Measurements from ENCODE around the gene CCR5AS.

CCR5AS gene

DNA sequence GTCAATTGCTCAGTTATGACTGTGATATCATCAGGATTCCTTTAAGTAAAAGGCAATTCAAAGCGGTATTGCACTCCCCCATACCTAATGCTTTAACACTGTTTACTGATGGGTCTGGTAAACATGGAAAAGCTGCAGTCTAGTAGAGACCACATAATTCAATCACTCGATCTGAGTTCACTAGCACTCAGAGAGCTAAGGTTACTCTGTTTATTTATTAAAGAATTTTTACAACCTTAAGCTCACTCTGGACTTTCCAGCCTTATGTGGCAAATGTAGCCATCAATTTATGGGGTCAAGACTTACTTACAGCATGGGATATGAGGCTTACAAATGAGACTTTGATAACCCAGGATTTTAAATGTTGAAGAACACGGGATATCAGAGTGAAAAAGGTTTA, 71.3 kb downstream of the CCR5AS start:
- H3K27ac Mint-ChIP-seq, result no peak overlapping the region
- H3K4me3 ChIP-seq, result no peak overlapping the region
- H3K79me2 ChIP-seq (replicated peaks; ENCODE audit: insufficient read depth), result no peaks in the 10 kb centered on the region
- ATAC-seq (no peak), DNase-seq (ENCODE audit: low spot score) (no peak)
- no peaks in the 10 kb centered on the region for H3F3A ChIP-seq (replicated peaks; ENCODE audit: low read depth)
- H3K36me3 Mint-ChIP-seq (ENCODE audit: low read depth), result peaks cover 17% of the 10 kb centered on the region; the same call in 2 of the 3 replicates
- TF ChIP-seq, protein P1, sequence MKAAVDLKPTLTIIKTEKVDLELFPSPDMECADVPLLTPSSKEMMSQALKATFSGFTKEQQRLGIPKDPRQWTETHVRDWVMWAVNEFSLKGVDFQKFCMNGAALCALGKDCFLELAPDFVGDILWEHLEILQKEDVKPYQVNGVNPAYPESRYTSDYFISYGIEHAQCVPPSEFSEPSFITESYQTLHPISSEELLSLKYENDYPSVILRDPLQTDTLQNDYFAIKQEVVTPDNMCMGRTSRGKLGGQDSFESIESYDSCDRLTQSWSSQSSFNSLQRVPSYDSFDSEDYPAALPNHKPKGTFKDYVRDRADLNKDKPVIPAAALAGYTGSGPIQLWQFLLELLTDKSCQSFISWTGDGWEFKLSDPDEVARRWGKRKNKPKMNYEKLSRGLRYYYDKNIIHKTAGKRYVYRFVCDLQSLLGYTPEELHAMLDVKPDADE (IDR thresholded peaks at IDR 0.05), result no peak
- TF ChIP-seq POLR2AphosphoS5 (IDR thresholded peaks at IDR 0.05; ENCODE audit: low read depth), result no peak
- H4K20me1 ChIP-seq (replicated peaks; ENCODE audit: insufficient read depth), result no peaks in the 10 kb centered on the region
- peaks cover 4% of the 10 kb centered on the region; the same call in 1 of the 2 replicates for H3K36me3 ChIP-seq (ENCODE audit: insufficient read depth)
- no peak overlapping the region for H3K4me2 ChIP-seq
- H3K27me3 Mint-ChIP-seq (ENCODE audit: insufficient read depth, low read depth, poor library complexity), result peaks cover 1% of the 10 kb centered on the region
- no peak overlapping the region for H3K27ac ChIP-seq (ENCODE audit: low read depth)
- H3K27me3 ChIP-seq (ENCODE audit: insufficient read depth), result no peaks in the 10 kb centered on the region
- H3K9me3 Mint-ChIP-seq, result peaks cover 45% of the 10 kb centered on the region
- peaks cover 7% of the 10 kb centered on the region; the same call in 1 of the 2 replicates for H3K9me2 ChIP-seq (ENCODE audit: insufficient read depth)
- no peak overlapping the region for H2AFZ ChIP-seq
- no peaks in the 10 kb centered on the region for H3K4me1 ChIP-seq (ENCODE audit: insufficient read depth)
- no peaks in the 10 kb centered on the region for H3K4me1 Mint-ChIP-seq
- H3K4me3 Mint-ChIP-seq, result no peak overlapping the region

GRCh38 chr3:46334741-46335478, 72.0 kb downstream of the CCR5AS start:
- peaks cover 1% of the 10 kb centered on the region for H3K27me3 Mint-ChIP-seq (ENCODE audit: insufficient read depth, low read depth, poor library complexity)
- DNase-seq (ENCODE audit: low spot score) (no peak), ATAC-seq (no peak)
- Histone ChIP-seq H3K27me3 (ENCODE audit: insufficient read depth) (no peaks in the 10 kb centered on the region), H3K4me3 (no peak overlapping the region), H4K20me1 (replicated peaks; ENCODE audit: insufficient read depth) (no peaks in the 10 kb centered on the region), H3F3A (replicated peaks; ENCODE audit: low read depth) (no peaks in the 10 kb centered on the region), H3K79me2 (replicated peaks; ENCODE audit: insufficient read depth) (no peaks in the 10 kb centered on the region), H3K27ac (ENCODE audit: low read depth) (no peak overlapping the region), H3K4me2 (no peak overlapping the region), H3K4me1 (ENCODE audit: insufficient read depth) (no peaks in the 10 kb centered on the region), H3K9me2 (ENCODE audit: insufficient read depth) (peaks cover 7% of the 10 kb centered on the region; the same call in 1 of the 2 replicates), H3K36me3 (ENCODE audit: insufficient read depth) (peaks cover 4% of the 10 kb centered on the region; the same call in 1 of the 2 replicates), H2AFZ (no peak overlapping the region)
- H3K4me3 Mint-ChIP-seq, result no peak overlapping the region
- peaks cover 40% of the 10 kb centered on the region for H3K9me3 Mint-ChIP-seq
- H3K27ac Mint-ChIP-seq, result no peak overlapping the region
- H3K36me3 Mint-ChIP-seq (ENCODE audit: low read depth), result peaks cover 16% of the 10 kb centered on the region; the same call in 2 of the 3 replicates
- no peaks in the 10 kb centered on the region for H3K4me1 Mint-ChIP-seq
- TF ChIP-seq STAT1 (IDR thresholded peaks at IDR 0.05; ENCODE audit: unreplicated experiment), result no peak
- TF ChIP-seq EZH2 (IDR thresholded peaks at IDR 0.05; ENCODE audit: low read depth, unreplicated experiment), result no peak
- no peak for TF ChIP-seq EZH2phosphoT487 (IDR thresholded peaks at IDR 0.05; ENCODE audit: unreplicated experiment)
- no peak for TF ChIP-seq CREB1 (CRISPR knock-in tag; IDR thresholded peaks at IDR 0.05; ENCODE audit: low read depth)
- TF ChIP-seq POLR2AphosphoS5 (IDR thresholded peaks at IDR 0.05; ENCODE audit: low read depth), result no peak
- no peak for TF ChIP-seq ZNF331 (CRISPR knock-in tag; IDR thresholded peaks at IDR 0.05; ENCODE audit: low read depth)
- TF ChIP-seq REST (IDR thresholded peaks at IDR 0.05; ENCODE audit: unreplicated experiment), result no peak
- TF ChIP-seq, protein P1 (IDR thresholded peaks at IDR 0.05), result no peak

Data from GM23338 (cell line).